ENCODE measurements around the gene ARHGAP22.

The ARHGAP22 gene

GRCh38 chr10:48633381-48634197 lies 28.7 kb upstream of the ARHGAP22 start:
- no peak for DNase-seq (ENCODE audit: low read depth, low spot score)

GRCh38 chr10:48632166-48632565 lies 27.3 kb upstream of the ARHGAP22 start:
- DNase-seq (ENCODE audit: low read depth, low spot score): no peak

GRCh38 chr10:48627984-48628609 lies 23.2 kb upstream of the ARHGAP22 start:
- no peak for DNase-seq (ENCODE audit: low read depth, low spot score)

GRCh38 chr10:48626986-48627731 lies 22.3 kb upstream of the ARHGAP22 start:
- DNase-seq (ENCODE audit: low read depth, low spot score): no peak

GRCh38 chr10:48626447-48626846 lies 21.6 kb upstream of the ARHGAP22 start:
- no peak for DNase-seq (ENCODE audit: low read depth, low spot score)

- DNase-seq (ENCODE audit: low read depth, low spot score): no peak
Observed at GRCh38 chr10:48625826-48626134, 20.9 kb upstream of the ARHGAP22 start.

- DNase-seq (ENCODE audit: low read depth, low spot score): no peak
Observed at GRCh38 chr10:48623607-48624132, 18.8 kb upstream of the ARHGAP22 start.

- DNase-seq (ENCODE audit: low read depth, low spot score): no peak
Observed at GRCh38 chr10:48623009-48623408, 18.1 kb upstream of the ARHGAP22 start.

GRCh38 chr10:48620719-48621118 lies 15.8 kb upstream of the ARHGAP22 start:
- no peak for DNase-seq (ENCODE audit: low read depth, low spot score)

- no peak for DNase-seq (ENCODE audit: low read depth, low spot score)
Observed at GRCh38 chr10:48616436-48616835, 11.6 kb upstream of the ARHGAP22 start.

GRCh38 chr10:48614481-48615390 lies 9.9 kb upstream of the ARHGAP22 start:
- DNase-seq (ENCODE audit: low read depth, low spot score): no peak

GRCh38 chr10:48613016-48613415 lies 8.1 kb upstream of the ARHGAP22 start:
- no peak for DNase-seq (ENCODE audit: low read depth, low spot score)

- no peak for DNase-seq (ENCODE audit: low read depth, low spot score)
Observed at GRCh38 chr10:48612236-48612943, 7.5 kb upstream of the ARHGAP22 start.

GRCh38 chr10:48611133-48611532 lies 6.3 kb upstream of the ARHGAP22 start:
- no peak for DNase-seq (ENCODE audit: low read depth, low spot score)

GRCh38 chr10:48610585-48611093 lies 5.8 kb upstream of the ARHGAP22 start:
- no peak for DNase-seq (ENCODE audit: low read depth, low spot score)

- DNase-seq (ENCODE audit: low read depth, low spot score): no peak
Observed at GRCh38 chr10:48609899-48610584, 5.2 kb upstream of the ARHGAP22 start.

GRCh38 chr10:48609441-48609840 lies 4.6 kb upstream of the ARHGAP22 start:
- DNase-seq (ENCODE audit: low read depth, low spot score): no peak

- no peak for DNase-seq (ENCODE audit: low read depth, low spot score)
Observed at GRCh38 chr10:48608976-48609375, 4.1 kb upstream of the ARHGAP22 start.

- DNase-seq (ENCODE audit: low read depth, low spot score): no peak
Observed at GRCh38 chr10:48608279-48608681, 3.4 kb upstream of the ARHGAP22 start.
